ENCODE measurements around the gene FAM162A.
A peak's percentile ranks its signal among the peaks of the same experiment; 100 is the strongest.
"Not testable (repeated sequence)": the region's sequence is repeated elsewhere in the genome, so short reads cannot be mapped to it uniquely, and the experiment has no call there.

The FAM162A gene

DNA sequence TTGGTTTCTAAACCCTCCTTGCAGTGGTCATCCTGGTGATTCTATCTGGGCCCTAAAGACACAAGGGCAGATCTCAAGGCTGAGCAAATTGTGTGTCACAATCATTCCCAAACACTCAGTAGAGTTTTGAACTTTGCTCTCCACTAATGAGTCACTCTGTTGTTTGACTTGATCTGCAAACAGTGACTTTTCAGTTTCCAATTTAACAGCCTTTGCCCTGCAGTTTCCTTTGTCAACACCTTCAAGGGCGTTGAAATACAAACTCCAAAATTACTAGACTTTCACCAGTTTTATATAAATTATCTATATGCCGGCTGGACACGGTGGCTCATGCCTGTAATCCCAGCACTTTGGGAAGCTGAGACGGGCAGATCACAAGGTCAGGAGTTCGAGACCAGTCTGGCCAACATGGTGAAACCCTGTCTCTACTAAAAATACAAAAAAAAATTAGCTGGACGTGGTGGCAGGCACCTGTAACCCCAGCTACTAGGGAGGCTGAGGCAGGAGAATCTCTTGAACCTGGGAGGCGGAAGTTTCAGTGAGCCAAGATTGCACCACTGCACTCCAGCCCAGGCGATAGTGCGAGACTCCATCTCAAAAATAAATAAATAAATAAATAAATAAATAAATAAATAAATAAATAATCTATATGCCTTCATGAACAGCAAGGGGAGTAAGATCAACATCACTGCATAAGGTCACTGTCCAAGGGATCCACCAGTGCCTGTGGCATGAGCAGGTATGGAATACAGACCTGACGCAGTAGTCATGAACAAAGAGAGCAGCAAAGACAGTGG, 18.2 kb upstream of the FAM162A start:
- H3K4me1 ChIP-seq (ENCODE audit: control insufficient read depth, insufficient read depth, low read length); H3K4me3 ChIP-seq (ENCODE audit: low read depth, low read length); H3K27ac ChIP-seq (ENCODE audit: extremely low read depth, low read depth, low read length); H3K9me3 ChIP-seq (ENCODE audit: control insufficient read depth, insufficient read depth, low read depth, low read length); POLR2A ChIA-PET: not testable (repeated sequence)
- TF ChIP-seq ZNF394 (tag by site-specific recombination; IDR thresholded peaks at IDR 0.05; ENCODE audit: borderline replicate concordance) (peak; percentile 85; the same call in 1 of the 2 replicates), ZNF664 (tag by site-specific recombination; IDR thresholded peaks at IDR 0.05) (peak; percentile 13; the same call in 1 of the 2 replicates), ZNF140 (tag by site-specific recombination; IDR thresholded peaks at IDR 0.05) (peak; percentile 47; the same call in 1 of the 2 replicates), ZNF623 (tag by site-specific recombination; IDR thresholded peaks at IDR 0.05) (peak; percentile 62), ZNF426 (tag by site-specific recombination; IDR thresholded peaks at IDR 0.05) (peak; percentile 59), ZNF558 (tag by site-specific recombination; IDR thresholded peaks at IDR 0.05) (0 out of 2 replicates have a peak, but pooled peaks have one; percentile 19), ZNF555 (tag by site-specific recombination; conservative IDR thresholded peaks at IDR 0.05) (peak; percentile 50)
- TF ChIP-seq, protein P1, sequence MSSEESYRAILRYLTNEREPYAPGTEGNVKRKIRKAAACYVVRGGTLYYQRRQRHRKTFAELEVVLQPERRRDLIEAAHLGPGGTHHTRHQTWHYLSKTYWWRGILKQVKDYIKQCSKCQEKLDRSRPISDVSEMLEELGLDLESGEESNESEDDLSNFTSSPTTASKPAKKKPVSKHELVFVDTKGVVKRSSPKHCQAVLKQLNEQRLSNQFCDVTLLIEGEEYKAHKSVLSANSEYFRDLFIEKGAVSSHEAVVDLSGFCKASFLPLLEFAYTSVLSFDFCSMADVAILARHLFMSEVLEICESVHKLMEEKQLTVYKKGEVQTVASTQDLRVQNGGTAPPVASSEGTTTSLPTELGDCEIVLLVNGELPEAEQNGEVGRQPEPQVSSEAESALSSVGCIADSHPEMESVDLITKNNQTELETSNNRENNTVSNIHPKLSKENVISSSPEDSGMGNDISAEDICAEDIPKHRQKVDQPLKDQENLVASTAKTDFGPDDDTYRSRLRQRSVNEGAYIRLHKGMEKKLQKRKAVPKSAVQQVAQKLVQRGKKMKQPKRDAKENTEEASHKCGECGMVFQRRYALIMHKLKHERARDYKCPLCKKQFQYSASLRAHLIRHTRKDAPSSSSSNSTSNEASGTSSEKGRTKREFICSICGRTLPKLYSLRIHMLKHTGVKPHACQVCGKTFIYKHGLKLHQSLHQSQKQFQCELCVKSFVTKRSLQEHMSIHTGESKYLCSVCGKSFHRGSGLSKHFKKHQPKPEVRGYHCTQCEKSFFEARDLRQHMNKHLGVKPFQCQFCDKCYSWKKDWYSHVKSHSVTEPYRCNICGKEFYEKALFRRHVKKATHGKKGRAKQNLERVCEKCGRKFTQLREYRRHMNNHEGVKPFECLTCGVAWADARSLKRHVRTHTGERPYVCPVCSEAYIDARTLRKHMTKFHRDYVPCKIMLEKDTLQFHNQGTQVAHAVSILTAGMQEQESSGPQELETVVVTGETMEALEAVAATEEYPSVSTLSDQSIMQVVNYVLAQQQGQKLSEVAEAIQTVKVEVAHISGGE (tag by site-specific recombination; conservative IDR thresholded peaks at IDR 0.05; ENCODE audit: low read depth), result peak; percentile 53
- TF ChIP-seq, protein P2, sequence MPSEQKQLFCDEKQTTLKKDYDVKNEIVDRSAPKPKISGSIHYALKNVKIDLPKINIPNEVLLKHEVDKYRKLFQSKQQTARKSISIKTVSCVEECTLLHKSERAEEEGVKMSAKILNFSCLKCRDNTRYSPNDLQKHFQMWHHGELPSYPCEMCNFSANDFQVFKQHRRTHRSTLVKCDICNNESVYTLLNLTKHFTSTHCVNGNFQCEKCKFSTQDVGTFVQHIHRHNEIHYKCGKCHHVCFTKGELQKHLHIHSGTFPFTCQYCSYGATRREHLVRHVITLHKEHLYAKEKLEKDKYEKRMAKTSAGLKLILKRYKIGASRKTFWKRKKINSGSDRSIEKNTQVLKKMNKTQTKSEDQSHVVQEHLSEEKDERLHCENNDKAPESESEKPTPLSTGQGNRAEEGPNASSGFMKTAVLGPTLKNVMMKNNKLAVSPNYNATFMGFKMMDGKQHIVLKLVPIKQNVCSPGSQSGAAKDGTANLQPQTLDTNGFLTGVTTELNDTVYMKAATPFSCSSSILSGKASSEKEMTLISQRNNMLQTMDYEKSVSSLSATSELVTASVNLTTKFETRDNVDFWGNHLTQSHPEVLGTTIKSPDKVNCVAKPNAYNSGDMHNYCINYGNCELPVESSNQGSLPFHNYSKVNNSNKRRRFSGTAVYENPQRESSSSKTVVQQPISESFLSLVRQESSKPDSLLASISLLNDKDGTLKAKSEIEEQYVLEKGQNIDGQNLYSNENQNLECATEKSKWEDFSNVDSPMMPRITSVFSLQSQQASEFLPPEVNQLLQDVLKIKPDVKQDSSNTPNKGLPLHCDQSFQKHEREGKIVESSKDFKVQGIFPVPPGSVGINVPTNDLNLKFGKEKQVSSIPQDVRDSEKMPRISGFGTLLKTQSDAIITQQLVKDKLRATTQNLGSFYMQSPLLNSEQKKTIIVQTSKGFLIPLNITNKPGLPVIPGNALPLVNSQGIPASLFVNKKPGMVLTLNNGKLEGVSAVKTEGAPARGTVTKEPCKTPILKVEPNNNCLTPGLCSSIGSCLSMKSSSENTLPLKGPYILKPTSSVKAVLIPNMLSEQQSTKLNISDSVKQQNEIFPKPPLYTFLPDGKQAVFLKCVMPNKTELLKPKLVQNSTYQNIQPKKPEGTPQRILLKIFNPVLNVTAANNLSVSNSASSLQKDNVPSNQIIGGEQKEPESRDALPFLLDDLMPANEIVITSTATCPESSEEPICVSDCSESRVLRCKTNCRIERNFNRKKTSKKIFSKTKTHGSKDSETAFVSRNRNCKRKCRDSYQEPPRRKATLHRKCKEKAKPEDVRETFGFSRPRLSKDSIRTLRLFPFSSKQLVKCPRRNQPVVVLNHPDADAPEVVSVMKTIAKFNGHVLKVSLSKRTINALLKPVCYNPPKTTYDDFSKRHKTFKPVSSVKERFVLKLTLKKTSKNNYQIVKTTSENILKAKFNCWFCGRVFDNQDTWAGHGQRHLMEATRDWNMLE (tag by site-specific recombination; conservative IDR thresholded peaks at IDR 0.05; ENCODE audit: low read depth), result peak; percentile 75
- CTCF ChIA-PET, result interaction anchor here (0.7 to 1.3 kb wide), 2 partner anchors 27 to 76 kb away, joined by 4 read pairs; no protein-coding TSS in a partner anchor
- peaks cover 14 to 68% of the 10 kb centered on the region in 2 experiments for H3K36me3 ChIP-seq (ENCODE audit: control insufficient read depth in 2 of 2, insufficient read depth in 1 of 2, low read length in 2 of 2)

DNA sequence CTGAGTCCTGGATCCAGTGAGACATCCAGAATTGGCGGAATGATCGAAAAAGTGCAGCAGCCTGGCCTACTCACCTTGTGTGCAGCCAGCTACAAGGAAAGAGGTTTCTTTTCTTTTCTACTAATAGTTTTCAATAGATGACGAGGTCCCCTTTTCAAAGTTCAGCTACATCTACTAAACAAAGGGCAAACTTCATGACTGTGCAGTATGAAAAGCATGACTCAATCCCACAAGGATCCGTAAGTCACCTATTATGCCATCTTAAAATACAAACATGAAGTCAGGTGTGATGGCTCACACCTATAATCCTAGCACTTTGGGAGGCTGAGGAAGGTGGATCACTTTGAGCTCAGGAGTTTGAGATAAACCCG, 17.6 kb upstream of the FAM162A start:
- no peaks in the 10 kb centered on the region for H3K9me3 ChIP-seq (ENCODE audit: control insufficient read depth, insufficient read depth, low read depth, low read length)
- H3K4me3 ChIP-seq (ENCODE audit: low read depth, low read length), result no peak overlapping the region
- peaks cover 14 to 68% of the 10 kb centered on the region in 2 experiments for H3K36me3 ChIP-seq (ENCODE audit: control insufficient read depth in 2 of 2, insufficient read depth in 1 of 2, low read length in 2 of 2)
- POLR2A ChIA-PET, result no interaction called here
- no peak overlapping the region for H3K27ac ChIP-seq (ENCODE audit: extremely low read depth, low read depth, low read length)
- TF ChIP-seq ZXDB (tag by site-specific recombination; IDR thresholded peaks at IDR 0.05), result no peak
- CTCF ChIA-PET, result no interaction called here
- no peaks in the 10 kb centered on the region for H3K4me1 ChIP-seq (ENCODE audit: control insufficient read depth, insufficient read depth, low read length)

DNA sequence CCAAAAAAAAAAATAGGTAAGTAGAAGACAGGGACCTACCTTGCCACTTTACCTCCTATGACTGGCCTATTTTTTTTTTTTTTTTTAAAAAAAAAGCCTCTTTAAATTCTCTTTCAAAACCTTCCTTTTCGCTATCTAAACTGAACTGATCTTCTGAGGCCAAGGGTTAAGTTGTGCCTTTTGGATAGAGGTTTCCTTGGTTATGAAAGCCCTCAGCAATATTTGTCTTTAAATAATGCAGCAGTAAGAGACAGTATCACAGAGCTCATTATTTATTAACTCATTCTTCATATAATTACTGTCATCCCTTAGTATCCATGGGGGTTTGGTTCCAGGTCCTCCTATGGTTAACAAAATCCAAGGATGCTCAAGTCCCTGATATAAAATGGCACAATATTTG, 9.9 kb upstream of the FAM162A start:
- ChIA-PET POLR2A (interaction anchor here (0.7 kb wide), 1 partner anchor 689 kb away, joined by 6 read pairs; no protein-coding TSS in a partner anchor), CTCF (no interaction called here)

More for the DNA sequence above, 9.9 kb upstream of the FAM162A start:
- Histone ChIP-seq H3K4me1 (ENCODE audit: control insufficient read depth, insufficient read depth, low read length) (no peaks in the 10 kb centered on the region), H3K4me3 (ENCODE audit: low read depth, low read length) (no peak overlapping the region), H3K27ac (ENCODE audit: extremely low read depth, low read depth, low read length) (no peak overlapping the region), H3K36me3 (ENCODE audit: control insufficient read depth in 2 of 2, insufficient read depth in 1 of 2, low read length in 2 of 2) (peaks cover 6 to 27% of the 10 kb centered on the region in 2 experiments), H3K9me3 (ENCODE audit: control insufficient read depth, insufficient read depth, low read depth, low read length) (no peaks in the 10 kb centered on the region)
- TF ChIP-seq, protein P3, sequence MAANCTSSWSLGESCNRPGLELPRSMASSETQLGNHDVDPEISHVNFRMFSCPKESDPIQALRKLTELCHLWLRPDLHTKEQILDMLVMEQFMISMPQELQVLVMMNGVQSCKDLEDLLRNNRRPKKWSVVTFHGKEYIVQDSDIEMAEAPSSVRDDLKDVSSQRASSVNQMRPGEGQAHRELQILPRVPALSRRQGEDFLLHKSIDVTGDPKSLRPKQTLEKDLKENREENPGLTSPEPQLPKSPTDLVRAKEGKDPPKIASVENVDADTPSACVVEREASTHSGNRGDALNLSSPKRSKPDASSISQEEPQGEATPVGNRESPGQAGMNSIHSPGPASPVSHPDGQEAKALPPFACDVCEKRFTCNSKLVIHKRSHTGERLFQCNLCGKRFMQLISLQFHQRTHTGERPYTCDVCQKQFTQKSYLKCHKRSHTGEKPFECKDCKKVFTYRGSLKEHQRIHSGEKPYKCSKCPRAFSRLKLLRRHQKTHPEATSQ (tag by site-specific recombination; IDR thresholded peaks at IDR 0.05), result no peak
- no peak for TF ChIP-seq KLF1 (tag by site-specific recombination; IDR thresholded peaks at IDR 0.05)
- TF ChIP-seq ZNF2 (tag by site-specific recombination; IDR thresholded peaks at IDR 0.05), result no peak
